ENCODE results near the gene FNDC8. TPM values are rescaled to one million over a fixed set of nuclear protein-coding genes. Genes with fewer than 3 reads are reported as not detected.

The FNDC8 gene
- total RNA-seq, 1 donor from 2014 or later, result not detected

DNA sequence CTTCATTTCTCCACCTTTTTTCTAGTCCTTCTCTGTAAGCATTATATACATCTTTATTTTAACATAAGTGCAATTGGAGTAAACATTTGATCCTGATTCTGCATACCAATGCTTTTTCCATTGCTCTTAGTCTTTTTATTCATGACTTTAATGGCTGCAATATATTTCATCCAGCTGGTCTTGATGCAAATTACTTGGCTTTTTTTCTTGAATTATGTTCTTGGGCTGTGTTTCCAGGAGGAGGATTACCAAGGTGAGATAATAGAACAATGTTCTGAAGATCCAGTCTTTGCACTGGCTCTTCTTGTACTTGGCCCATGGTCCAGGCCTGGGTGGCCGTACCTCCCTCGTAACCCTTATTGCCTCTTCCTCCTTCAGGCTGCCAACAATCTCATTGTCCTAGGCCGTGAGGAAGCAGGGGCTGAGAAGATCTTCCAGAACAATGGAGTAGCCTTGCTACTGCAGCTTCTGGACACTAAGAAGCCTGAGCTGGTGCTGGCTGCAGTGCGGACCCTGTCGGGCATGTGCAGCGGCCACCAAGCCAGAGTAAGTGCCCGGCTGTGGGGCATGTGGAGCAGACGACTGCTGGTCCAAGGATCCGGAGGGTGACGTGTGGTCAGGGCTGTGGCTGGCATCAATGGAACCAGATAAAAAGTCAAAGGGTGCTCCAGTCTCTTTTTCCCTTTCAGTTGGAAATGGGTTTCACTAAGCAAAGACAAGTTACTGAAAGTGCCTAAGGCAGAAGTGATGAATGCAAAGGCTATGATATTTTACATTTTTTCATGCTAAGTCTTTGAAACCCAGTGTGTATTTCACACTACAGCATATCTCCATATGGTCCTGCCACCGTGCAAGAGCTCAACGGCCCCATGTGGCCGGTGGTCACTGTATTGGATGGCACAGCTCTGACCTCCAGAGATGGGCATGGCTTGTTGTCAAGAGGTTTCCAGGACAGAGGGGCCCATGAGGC lies 33.1 kb downstream of the FNDC8 start:
- no peak overlapping the region for H3K4me3 Mint-ChIP-seq
- H3K36me3 Mint-ChIP-seq (ENCODE audit: low read depth), result no peaks in the 10 kb centered on the region
- H3K27ac Mint-ChIP-seq, result no peak overlapping the region
- no peaks in the 10 kb centered on the region for H3K9me3 Mint-ChIP-seq
- intact Hi-C loops (cut with micrococcal nuclease), result no loop called here
- DNase-seq (ENCODE audit: low spot score), result no peak
- H3K27me3 Mint-ChIP-seq (ENCODE audit: insufficient read depth), result peaks cover 18% of the 10 kb centered on the region
- no peaks in the 10 kb centered on the region for H3K4me1 Mint-ChIP-seq (ENCODE audit: low read depth)

GRCh38 chr17:35155246-35155645 lies 33.8 kb downstream of the FNDC8 start:
- no peaks in the 10 kb centered on the region for H3K9me3 Mint-ChIP-seq
- H3K4me1 Mint-ChIP-seq (ENCODE audit: low read depth), result peaks cover 7% of the 10 kb centered on the region
- intact Hi-C loops (cut with micrococcal nuclease), result no loop called here
- H3K36me3 Mint-ChIP-seq (ENCODE audit: low read depth), result no peaks in the 10 kb centered on the region
- H3K27me3 Mint-ChIP-seq (ENCODE audit: insufficient read depth), result peaks cover 18% of the 10 kb centered on the region
- DNase-seq (ENCODE audit: low spot score), result no peak
- H3K27ac Mint-ChIP-seq, result no peak overlapping the region
- no peak overlapping the region for H3K4me3 Mint-ChIP-seq

DNA sequence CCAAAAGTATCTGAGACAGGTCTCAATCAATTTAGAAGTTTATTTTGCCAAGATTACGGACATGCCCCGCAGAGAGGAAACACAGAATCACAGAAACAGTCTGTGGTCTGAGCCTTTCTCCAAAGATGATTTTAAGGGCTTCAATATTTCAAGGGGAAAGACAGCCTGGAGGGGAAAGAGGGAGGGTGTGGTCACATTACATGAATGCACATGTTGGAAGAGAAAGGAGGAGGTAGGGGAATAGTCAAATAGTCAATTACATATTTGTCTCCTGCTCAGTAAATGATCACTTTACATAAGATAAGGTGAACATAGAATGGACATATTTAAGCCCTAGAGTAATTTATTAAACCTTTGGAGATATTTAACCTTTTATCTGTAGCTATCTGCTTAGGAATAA lies 38.5 kb downstream of the FNDC8 start:
- Mint-ChIP-seq H3K9me3 (peaks cover 7% of the 10 kb centered on the region), H3K27me3 (ENCODE audit: insufficient read depth) (peaks cover 12% of the 10 kb centered on the region), H3K4me3 (no peak overlapping the region), H3K27ac (no peak overlapping the region), H3K36me3 (ENCODE audit: low read depth) (no peaks in the 10 kb centered on the region), H3K4me1 (ENCODE audit: low read depth) (peaks cover 34% of the 10 kb centered on the region)
- intact Hi-C loops (cut with micrococcal nuclease), result no loop called here
- DNase-seq (ENCODE audit: low spot score), result no peak

- H3K27me3 Mint-ChIP-seq (ENCODE audit: insufficient read depth), result peaks cover 7% of the 10 kb centered on the region
- peak overlapping the region; percentile 62 for H3K4me3 Mint-ChIP-seq
- intact Hi-C loops (cut with micrococcal nuclease), result no loop called here
- H3K4me1 Mint-ChIP-seq (ENCODE audit: low read depth), result peaks cover 39% of the 10 kb centered on the region
- peak overlapping the region; percentile 32 for H3K27ac Mint-ChIP-seq
- H3K36me3 Mint-ChIP-seq (ENCODE audit: low read depth), result no peaks in the 10 kb centered on the region
- DNase-seq (ENCODE audit: low spot score), result no peak
- peaks cover 7% of the 10 kb centered on the region for H3K9me3 Mint-ChIP-seq
Measured at GRCh38 chr17:35160354-35161201, 39.2 kb downstream of the FNDC8 start.

GRCh38 chr17:35161281-35161761 lies 39.9 kb downstream of the FNDC8 start:
- Mint-ChIP-seq H3K36me3 (ENCODE audit: low read depth) (no peaks in the 10 kb centered on the region), H3K27ac (peak overlapping the region; percentile 32), H3K4me1 (ENCODE audit: low read depth) (peaks cover 39% of the 10 kb centered on the region), H3K4me3 (peak overlapping the region; percentile 62), H3K27me3 (ENCODE audit: insufficient read depth) (peaks cover 4% of the 10 kb centered on the region), H3K9me3 (peaks cover 7% of the 10 kb centered on the region)
- intact Hi-C loops (cut with micrococcal nuclease), result no loop called here
- no peak for DNase-seq (ENCODE audit: low spot score)

DNA sequence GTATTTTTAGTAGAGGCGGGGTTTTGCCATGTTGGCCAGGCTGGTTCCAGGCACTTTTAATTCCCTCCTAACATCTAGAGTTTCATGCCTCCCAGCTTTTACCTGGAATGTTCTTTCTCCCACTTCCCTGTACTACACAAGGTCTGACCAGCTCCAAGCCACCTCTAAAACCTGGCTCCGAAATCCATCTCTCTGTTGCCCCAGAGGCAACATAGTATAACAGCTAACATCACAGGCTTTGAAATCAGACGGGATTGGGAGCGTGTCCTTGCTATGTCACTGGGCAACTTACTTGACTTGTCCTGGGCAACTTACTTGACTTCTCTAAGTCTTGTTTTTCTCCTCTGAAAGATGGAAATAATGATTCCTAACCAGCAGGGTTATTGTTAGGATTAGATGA lies 41.3 kb downstream of the FNDC8 start:
- Mint-ChIP-seq H3K36me3 (ENCODE audit: low read depth) (no peaks in the 10 kb centered on the region), H3K27me3 (ENCODE audit: insufficient read depth) (peaks cover 4% of the 10 kb centered on the region), H3K27ac (no peak overlapping the region), H3K4me1 (ENCODE audit: low read depth) (peaks cover 41% of the 10 kb centered on the region), H3K4me3 (no peak overlapping the region), H3K9me3 (peaks cover 7% of the 10 kb centered on the region)
- no peak for DNase-seq (ENCODE audit: low spot score)
- intact Hi-C loops (cut with micrococcal nuclease), result no loop called here

GRCh38 chr17:35163886-35164285 lies 42.5 kb downstream of the FNDC8 start:
- H3K4me3 Mint-ChIP-seq, result no peak overlapping the region
- H3K4me1 Mint-ChIP-seq (ENCODE audit: low read depth), result peaks cover 44% of the 10 kb centered on the region
- H3K36me3 Mint-ChIP-seq (ENCODE audit: low read depth), result no peaks in the 10 kb centered on the region
- peaks cover 7% of the 10 kb centered on the region for H3K9me3 Mint-ChIP-seq
- intact Hi-C loops (cut with micrococcal nuclease), result no loop called here
- H3K27me3 Mint-ChIP-seq (ENCODE audit: insufficient read depth), result no peaks in the 10 kb centered on the region
- H3K27ac Mint-ChIP-seq, result no peak overlapping the region
- DNase-seq (ENCODE audit: low spot score), result no peak

GRCh38 chr17:35164716-35165115 lies 43.3 kb downstream of the FNDC8 start:
- Mint-ChIP-seq H3K4me1 (ENCODE audit: low read depth) (peaks cover 43% of the 10 kb centered on the region), H3K4me3 (no peak overlapping the region), H3K36me3 (ENCODE audit: low read depth) (no peaks in the 10 kb centered on the region), H3K27me3 (ENCODE audit: insufficient read depth) (no peaks in the 10 kb centered on the region), H3K27ac (no peak overlapping the region), H3K9me3 (peaks cover 7% of the 10 kb centered on the region)
- intact Hi-C loops (cut with micrococcal nuclease), result no loop called here
- DNase-seq (ENCODE audit: low spot score), result no peak

- intact Hi-C loops (cut with micrococcal nuclease), result no loop called here
- Mint-ChIP-seq H3K4me1 (ENCODE audit: low read depth) (peaks cover 31% of the 10 kb centered on the region), H3K9me3 (no peaks in the 10 kb centered on the region), H3K36me3 (ENCODE audit: low read depth) (no peaks in the 10 kb centered on the region), H3K27ac (no peak overlapping the region), H3K4me3 (no peak overlapping the region), H3K27me3 (ENCODE audit: insufficient read depth) (no peaks in the 10 kb centered on the region)
- no peak for DNase-seq (ENCODE audit: low spot score)
Measured at GRCh38 chr17:35166526-35166925, 45.1 kb downstream of the FNDC8 start.

DNA sequence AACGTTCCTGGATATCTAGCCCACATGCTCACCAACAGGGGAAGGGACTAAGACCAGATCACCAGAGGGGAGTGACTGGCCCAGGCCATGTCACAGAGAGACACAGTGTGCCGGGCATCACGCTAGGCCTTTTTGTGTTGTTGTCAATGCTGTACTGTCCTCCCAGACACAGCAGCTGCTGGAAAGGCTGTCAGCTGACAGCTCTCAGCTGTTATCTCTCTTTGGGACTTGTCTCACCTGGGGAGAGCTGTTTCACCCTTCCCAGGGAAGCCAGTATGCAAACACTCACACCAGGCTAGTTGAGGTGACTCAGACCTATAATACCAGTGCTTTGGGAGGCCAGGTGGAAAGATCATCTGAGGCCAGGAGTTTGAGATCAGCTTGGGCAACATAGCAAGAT lies 45.6 kb downstream of the FNDC8 start:
- peaks cover 30% of the 10 kb centered on the region for H3K4me1 Mint-ChIP-seq (ENCODE audit: low read depth)
- DNase-seq (ENCODE audit: low spot score), result no peak
- intact Hi-C loops (cut with micrococcal nuclease), result no loop called here
- H3K27ac Mint-ChIP-seq, result no peak overlapping the region
- no peak overlapping the region for H3K4me3 Mint-ChIP-seq
- no peaks in the 10 kb centered on the region for H3K36me3 Mint-ChIP-seq (ENCODE audit: low read depth)
- no peaks in the 10 kb centered on the region for H3K9me3 Mint-ChIP-seq
- H3K27me3 Mint-ChIP-seq (ENCODE audit: insufficient read depth), result no peaks in the 10 kb centered on the region

DNA sequence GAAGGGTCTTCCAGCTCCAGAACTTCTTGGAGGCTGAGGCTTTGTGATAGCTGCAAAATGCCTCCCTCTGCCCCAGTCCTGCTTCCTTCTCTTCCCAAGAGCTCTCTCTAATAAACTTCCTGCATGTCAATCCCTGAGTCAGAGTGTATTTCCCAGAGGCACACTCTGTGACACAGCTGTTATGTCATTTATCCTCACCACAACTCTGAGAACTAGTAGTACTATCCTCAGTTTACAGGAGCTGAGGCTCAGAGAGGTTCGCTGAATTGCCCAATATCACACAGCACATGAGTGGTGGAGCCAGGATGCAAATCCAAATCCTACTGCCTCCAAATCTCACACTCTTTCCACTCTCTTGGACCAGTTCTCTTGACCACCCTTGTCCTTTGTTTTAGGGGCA lies 46.3 kb downstream of the FNDC8 start:
- H3K36me3 Mint-ChIP-seq (ENCODE audit: low read depth), result peaks cover under 1% of the 10 kb centered on the region
- no peak overlapping the region for H3K4me3 Mint-ChIP-seq
- no peaks in the 10 kb centered on the region for H3K27me3 Mint-ChIP-seq (ENCODE audit: insufficient read depth)
- H3K4me1 Mint-ChIP-seq (ENCODE audit: low read depth), result peaks cover 26% of the 10 kb centered on the region
- H3K27ac Mint-ChIP-seq, result no peak overlapping the region
- no peaks in the 10 kb centered on the region for H3K9me3 Mint-ChIP-seq
- intact Hi-C loops (cut with micrococcal nuclease), result no loop called here
- no peak for DNase-seq (ENCODE audit: low spot score)

- Mint-ChIP-seq H3K4me3 (no peak overlapping the region), H3K27me3 (ENCODE audit: insufficient read depth) (peaks cover 4% of the 10 kb centered on the region), H3K36me3 (ENCODE audit: low read depth) (peaks cover 2% of the 10 kb centered on the region), H3K9me3 (no peaks in the 10 kb centered on the region), H3K27ac (no peak overlapping the region), H3K4me1 (ENCODE audit: low read depth) (peaks cover 27% of the 10 kb centered on the region)
- DNase-seq (ENCODE audit: low spot score), result no peak
- intact Hi-C loops (cut with micrococcal nuclease), result loop anchor here (5.0 kb wide), 3 partner anchors 187 to 417 kb away; partner anchors contain the start of gene AP2B1
Measured at GRCh38 chr17:35169835-35170363, 48.5 kb downstream of the FNDC8 start.
